SK-N-SH treated with all-trans-retinoic acid at 6 μM for 48 hours (cell line): Measurements from ENCODE around the gene TPCN1.

Experiments
- ARNTL ChIP-seq: fragments of 450-650 bp; formaldehyde crosslinking; IDR thresholded peaks from 2 replicates; pipeline ENCODE4 v1.5.0; 2020; ENCODE audit warnings: low read depth, mild to moderate bottlenecking, moderate library complexity, borderline replicate concordance
- CREB5 ChIP-seq: fragments of 250-450 bp; sonication (Bioruptor Pico); IDR thresholded peaks from 2 replicates; pipeline ENCODE4 v1.5.1; 2020; ENCODE audit warnings: low read depth, mild to moderate bottlenecking, moderate library complexity
- CSDC2 ChIP-seq: fragments of 250-450 bp; sonication (Bioruptor Pico); IDR thresholded peaks from 2 replicates; pipeline ENCODE4 v1.5.0; 2020; ENCODE audit warnings: mild to moderate bottlenecking, moderate library complexity
- ESRRG ChIP-seq: fragments of 250-450 bp; sonication (Bioruptor Pico); IDR thresholded peaks from 2 replicates; pipeline ENCODE4 v1.6.1; 2021; ENCODE audit warnings: mild to moderate bottlenecking
- ISL1 ChIP-seq: fragments of 250-450 bp; sonication (Bioruptor Pico); IDR thresholded peaks from 2 replicates; pipeline ENCODE4 v2.1.2; 2022; ENCODE audit warnings: mild to moderate bottlenecking, moderate library complexity
- OSR1 ChIP-seq: fragments of 250-450 bp; sonication (Bioruptor Pico); IDR thresholded peaks from 2 replicates; pipeline ENCODE4 v1.8.0; 2022; ENCODE audit warnings: moderate library complexity, mild to moderate bottlenecking, inconsistent platforms
- POU6F1 ChIP-seq: fragments of 250-450 bp; sonication (Bioruptor Pico); IDR thresholded peaks from 2 replicates; pipeline ENCODE4 v1.8.0; 2021; ENCODE audit warnings: low read depth, mild to moderate bottlenecking, moderate library complexity, borderline replicate concordance
- RARB ChIP-seq: fragments of 250-450 bp; sonication (Bioruptor Pico); IDR thresholded peaks from 2 replicates; pipeline ENCODE4 v1.8.0; 2021; ENCODE audit warnings: mild to moderate bottlenecking, moderate library complexity
- TOX ChIP-seq: fragments of 250-450 bp; sonication (Bioruptor Pico); IDR thresholded peaks from 2 replicates; pipeline ENCODE4 v1.8.0; 2021; ENCODE audit warnings: mild to moderate bottlenecking, moderate library complexity, borderline replicate concordance
- TSHZ2 ChIP-seq: fragments of 250-450 bp; sonication (Bioruptor Pico); IDR thresholded peaks from 2 replicates; pipeline ENCODE4 v1.5.0; 2020; ENCODE audit warnings: mild to moderate bottlenecking, moderate library complexity
- ZFP3 ChIP-seq: fragments of 250-450 bp; sonication (Bioruptor Pico); IDR thresholded peaks from 2 replicates; pipeline ENCODE4 v1.5.0; 2020; ENCODE audit warnings: mild to moderate bottlenecking, moderate library complexity
- ZFP30 ChIP-seq: fragments of 450-650 bp; formaldehyde crosslinking; IDR thresholded peaks from 2 replicates; pipeline ENCODE4 v1.5.0; 2022; ENCODE audit warnings: mild to moderate bottlenecking, moderate library complexity
- ZNF70 ChIP-seq: fragments of 450-650 bp; formaldehyde crosslinking; IDR thresholded peaks from 2 replicates; pipeline ENCODE4 v1.5.0; 2020; ENCODE audit warnings: mild to moderate bottlenecking, moderate library complexity

DNA sequence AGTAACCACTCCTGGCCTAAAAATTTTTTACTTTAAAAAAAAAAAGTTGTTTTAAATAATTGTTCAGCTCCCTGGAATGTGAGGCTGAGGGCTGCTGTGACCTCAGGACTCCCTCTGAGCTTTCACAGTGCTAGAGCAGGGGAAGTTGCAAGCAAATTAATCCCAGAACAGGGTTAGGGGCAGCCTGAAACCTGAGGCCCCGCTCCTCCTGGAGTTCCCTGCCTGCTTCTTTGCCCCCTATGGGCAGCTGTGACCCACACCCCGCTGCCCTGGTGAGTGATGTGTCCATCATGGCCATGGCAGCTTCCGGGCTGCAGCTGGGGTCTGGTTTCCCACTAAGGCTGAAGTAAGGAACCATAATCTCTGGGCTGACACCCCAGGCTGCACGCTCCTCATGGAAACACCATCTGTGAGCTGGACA is 26.3 kb upstream of the TPCN1 start:
- TF ChIP-seq POU6F1 (CRISPR knock-in tag), result no peak
- TF ChIP-seq ISL1 (CRISPR knock-in tag), result no peak
- no peak for TF ChIP-seq ARNTL (CRISPR knock-in tag)
- TF ChIP-seq CREB5 (CRISPR knock-in tag), result no peak
- no peak for TF ChIP-seq RARB
- TF ChIP-seq TSHZ2, result no peak
- no peak for TF ChIP-seq CSDC2 (CRISPR knock-in tag)
- no peak for TF ChIP-seq ZFP3 (CRISPR knock-in tag)
- TF ChIP-seq ZNF70 (CRISPR knock-in tag), result no peak
- TF ChIP-seq ZFP30, result no peak
- no peak for TF ChIP-seq TOX (CRISPR knock-in tag)
- TF ChIP-seq OSR1 (CRISPR knock-in tag), result no peak
- TF ChIP-seq ESRRG (CRISPR knock-in tag), result no peak
